Measurements from ENCODE around the gene GPR137.
"Not testable (repeated sequence)": the region's sequence is repeated elsewhere in the genome, so short reads cannot be mapped to it uniquely, and the experiment has no call there.

GPR137 gene

DNA sequence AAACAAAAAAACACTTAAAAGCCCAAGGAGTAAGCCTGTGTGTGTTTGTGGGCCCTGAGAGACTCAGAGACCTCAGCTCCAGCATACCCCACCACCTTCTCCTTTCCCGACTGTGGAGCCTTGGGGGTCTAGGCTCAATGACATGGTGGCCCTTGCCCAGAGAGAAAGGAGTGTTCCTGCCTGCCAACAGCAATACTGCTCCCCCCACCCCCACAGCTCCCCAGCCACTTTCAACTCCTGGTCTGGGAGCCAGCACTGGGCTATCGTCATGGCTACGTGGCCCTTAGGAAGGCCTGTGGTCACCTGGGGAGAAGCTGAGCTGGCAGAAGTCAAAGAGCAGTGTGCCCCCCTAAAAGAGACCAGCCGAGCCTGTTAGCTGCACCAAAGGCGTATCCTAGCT is 41.5 kb upstream of the GPR137 start:
- no peaks in the 10 kb centered on the region for H3K9me3 ChIP-seq (ENCODE audit: control insufficient read depth in 2 of 2, low read length in 2 of 2)
- H3K4me1 ChIP-seq (ENCODE audit: control insufficient read depth, insufficient read depth, low read length), result peaks cover 57% of the 10 kb centered on the region
- no peak overlapping the region for H3K9ac ChIP-seq (ENCODE audit: low read length in 2 of 2)
- no peak overlapping the region for H3K27ac ChIP-seq (ENCODE audit: low read length)
- peaks cover 0 to 7% of the 10 kb centered on the region in 2 donors for H3K36me3 ChIP-seq (ENCODE audit: control insufficient read depth in 2 of 2, insufficient read depth in 2 of 2, low read length in 2 of 2)
- H3K27me3 ChIP-seq (ENCODE audit: control insufficient read depth in 1 of 2, insufficient read depth in 2 of 2, low read length in 2 of 2), result no peaks in the 10 kb centered on the region
- H3K4me3 ChIP-seq (ENCODE audit: low read length in 2 of 2), result no peak overlapping the region

DNA sequence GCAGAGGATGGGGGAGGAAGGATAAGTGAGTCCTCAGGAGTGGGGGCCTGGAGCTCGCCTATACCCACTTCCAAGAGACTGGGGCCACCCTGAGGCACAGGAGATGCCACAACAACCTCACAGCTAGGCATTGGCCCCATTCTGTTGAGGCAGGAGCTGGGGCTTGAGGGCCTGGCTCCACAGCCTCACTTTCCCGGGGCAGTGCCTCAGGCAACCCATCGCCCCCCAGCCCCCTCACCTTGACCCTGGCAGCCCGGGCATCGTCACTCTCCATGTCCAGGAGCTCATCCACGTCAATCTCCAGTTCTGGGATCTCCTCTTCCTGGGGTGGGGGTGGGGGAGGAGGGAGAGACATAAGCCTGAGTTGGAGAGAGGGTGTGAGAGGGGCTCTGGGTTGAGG is 40.7 kb upstream of the GPR137 start:
- Histone ChIP-seq H3K4me1 (ENCODE audit: control insufficient read depth, insufficient read depth, low read length) (peaks cover 54% of the 10 kb centered on the region), H3K27ac (ENCODE audit: low read length) (peak overlapping the region; percentile 58), H3K27me3 (ENCODE audit: control insufficient read depth in 1 of 2, insufficient read depth in 2 of 2, low read length in 2 of 2) (no peaks in the 10 kb centered on the region), H3K36me3 (ENCODE audit: control insufficient read depth in 2 of 2, insufficient read depth in 2 of 2, low read length in 2 of 2) (peaks cover 0 to 7% of the 10 kb centered on the region in 2 donors), H3K9me3 (ENCODE audit: control insufficient read depth in 2 of 2, low read length in 2 of 2) (no peaks in the 10 kb centered on the region), H3K9ac (ENCODE audit: low read length in 2 of 2) (peak overlapping the region in 1 of 2 donors; percentile 57), H3K4me3 (ENCODE audit: low read length in 2 of 2) (peak overlapping the region; percentile 73 to 81)

DNA sequence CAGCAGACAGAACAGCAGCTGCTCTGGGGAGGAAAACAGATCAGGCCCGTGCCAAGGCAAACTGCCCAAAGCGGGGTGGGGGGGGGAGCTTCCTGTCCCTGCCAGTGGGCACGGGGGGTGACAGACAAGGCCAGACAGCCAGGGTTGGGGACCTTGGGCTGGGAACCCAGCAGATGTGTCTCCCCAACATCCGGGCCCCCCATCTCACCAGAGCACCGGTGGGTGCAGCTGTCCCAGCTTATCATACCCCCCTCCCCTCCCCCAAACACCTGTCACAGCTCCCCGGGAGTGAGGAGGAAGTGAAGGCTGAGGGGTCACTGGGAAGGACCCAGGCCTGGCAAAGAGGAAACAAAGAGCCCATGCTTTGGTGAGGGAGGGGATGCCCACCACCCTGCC is 40.2 kb upstream of the GPR137 start:
- H3K27me3 ChIP-seq (ENCODE audit: control insufficient read depth in 1 of 2, insufficient read depth in 2 of 2, low read length in 2 of 2), result no peaks in the 10 kb centered on the region
- peak overlapping the region; percentile 58 for H3K27ac ChIP-seq (ENCODE audit: low read length)
- H3K4me3 ChIP-seq (ENCODE audit: low read length in 2 of 2), result peak overlapping the region; percentile 73 to 81
- H3K9me3 ChIP-seq (ENCODE audit: control insufficient read depth in 2 of 2, low read length in 2 of 2), result no peaks in the 10 kb centered on the region
- H3K9ac ChIP-seq (ENCODE audit: low read length in 2 of 2), result peak overlapping the region; percentile 42 to 57
- H3K4me1 ChIP-seq (ENCODE audit: control insufficient read depth, insufficient read depth, low read length), result peaks cover 50% of the 10 kb centered on the region
- peaks cover 0 to 7% of the 10 kb centered on the region in 2 donors for H3K36me3 ChIP-seq (ENCODE audit: control insufficient read depth in 2 of 2, insufficient read depth in 2 of 2, low read length in 2 of 2)

DNA sequence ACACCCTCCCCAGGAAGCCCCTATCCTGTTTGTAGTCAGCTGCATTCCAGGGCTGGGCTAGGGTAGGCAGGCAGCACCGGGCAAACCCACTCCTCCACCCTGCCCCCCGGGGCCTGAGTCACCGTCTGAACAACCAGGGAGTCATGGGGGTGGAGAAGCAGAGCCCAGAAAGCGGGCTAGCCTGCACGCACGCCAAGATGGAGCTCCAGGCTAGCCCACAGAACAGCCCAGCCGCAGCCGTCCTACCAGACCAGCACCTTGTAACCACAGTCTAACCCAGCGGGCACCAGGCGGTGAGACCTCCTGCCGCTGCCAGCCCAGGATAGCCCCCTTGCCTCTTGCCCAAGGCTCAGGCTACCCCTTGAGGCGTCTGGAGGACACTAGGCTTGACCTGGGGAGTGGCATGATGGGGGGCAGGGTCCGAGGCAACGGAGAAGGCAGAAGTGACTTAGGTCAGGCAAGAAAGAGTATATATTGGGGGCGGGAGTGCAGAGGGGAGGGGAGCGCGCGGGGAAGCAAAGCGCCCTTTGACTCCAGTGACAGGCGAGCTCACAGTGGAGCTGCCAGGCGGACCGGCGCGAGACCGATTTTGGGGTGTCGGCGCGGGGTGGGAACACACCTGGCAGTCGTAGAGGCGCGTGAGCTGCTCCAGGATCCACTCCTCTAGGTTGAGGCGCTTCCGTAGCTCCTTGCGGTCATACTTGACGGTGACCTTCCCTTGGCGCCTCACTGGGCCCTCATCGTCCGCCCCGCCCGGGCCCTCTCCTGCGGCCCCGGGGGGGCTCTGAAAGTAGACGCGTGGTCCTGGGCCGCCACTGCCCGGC is 39.6 kb upstream of the GPR137 start:
- Histone ChIP-seq H3K27ac (ENCODE audit: low read length) (peak overlapping the region; percentile 58), H3K4me3 (ENCODE audit: low read length in 2 of 2) (peak overlapping the region; percentile 73 to 81), H3K9me3 (ENCODE audit: control insufficient read depth in 2 of 2, low read length in 2 of 2) (no peaks in the 10 kb centered on the region), H3K9ac (ENCODE audit: low read length in 2 of 2) (peak overlapping the region; percentile 42 to 57), H3K27me3 (ENCODE audit: control insufficient read depth in 1 of 2, insufficient read depth in 2 of 2, low read length in 2 of 2) (no peaks in the 10 kb centered on the region), H3K4me1 (ENCODE audit: control insufficient read depth, insufficient read depth, low read length) (peaks cover 52% of the 10 kb centered on the region), H3K36me3 (ENCODE audit: control insufficient read depth in 2 of 2, insufficient read depth in 2 of 2, low read length in 2 of 2) (peaks cover 0 to 7% of the 10 kb centered on the region in 2 donors)

DNA sequence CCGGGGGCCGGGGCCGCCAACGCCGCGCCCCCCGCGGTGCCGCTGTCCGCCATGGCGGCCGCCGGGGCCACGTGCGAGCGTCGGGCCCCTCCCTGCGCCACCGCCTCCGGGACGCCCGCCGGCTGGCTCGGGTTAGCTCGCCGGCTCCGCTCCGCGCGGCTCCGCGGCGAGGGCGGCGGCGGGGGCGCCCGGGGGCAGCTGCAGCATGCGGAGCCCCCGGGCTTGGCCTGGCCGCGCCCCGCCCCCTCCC is 39.1 kb upstream of the GPR137 start:
- H3K27ac ChIP-seq (ENCODE audit: low read length); H3K9ac ChIP-seq (ENCODE audit: low read length in 2 of 2); H3K36me3 ChIP-seq (ENCODE audit: control insufficient read depth in 2 of 2, insufficient read depth in 2 of 2, low read length in 2 of 2); H3K27me3 ChIP-seq (ENCODE audit: control insufficient read depth in 1 of 2, insufficient read depth in 2 of 2, low read length in 2 of 2); H3K9me3 ChIP-seq (ENCODE audit: control insufficient read depth in 2 of 2, low read length in 2 of 2): not testable (repeated sequence)
- H3K4me3 ChIP-seq (ENCODE audit: low read length in 2 of 2), result peak overlapping the region in 1 of 2 donors; percentile 81
- peaks cover 54% of the 10 kb centered on the region for H3K4me1 ChIP-seq (ENCODE audit: control insufficient read depth, insufficient read depth, low read length)

DNA sequence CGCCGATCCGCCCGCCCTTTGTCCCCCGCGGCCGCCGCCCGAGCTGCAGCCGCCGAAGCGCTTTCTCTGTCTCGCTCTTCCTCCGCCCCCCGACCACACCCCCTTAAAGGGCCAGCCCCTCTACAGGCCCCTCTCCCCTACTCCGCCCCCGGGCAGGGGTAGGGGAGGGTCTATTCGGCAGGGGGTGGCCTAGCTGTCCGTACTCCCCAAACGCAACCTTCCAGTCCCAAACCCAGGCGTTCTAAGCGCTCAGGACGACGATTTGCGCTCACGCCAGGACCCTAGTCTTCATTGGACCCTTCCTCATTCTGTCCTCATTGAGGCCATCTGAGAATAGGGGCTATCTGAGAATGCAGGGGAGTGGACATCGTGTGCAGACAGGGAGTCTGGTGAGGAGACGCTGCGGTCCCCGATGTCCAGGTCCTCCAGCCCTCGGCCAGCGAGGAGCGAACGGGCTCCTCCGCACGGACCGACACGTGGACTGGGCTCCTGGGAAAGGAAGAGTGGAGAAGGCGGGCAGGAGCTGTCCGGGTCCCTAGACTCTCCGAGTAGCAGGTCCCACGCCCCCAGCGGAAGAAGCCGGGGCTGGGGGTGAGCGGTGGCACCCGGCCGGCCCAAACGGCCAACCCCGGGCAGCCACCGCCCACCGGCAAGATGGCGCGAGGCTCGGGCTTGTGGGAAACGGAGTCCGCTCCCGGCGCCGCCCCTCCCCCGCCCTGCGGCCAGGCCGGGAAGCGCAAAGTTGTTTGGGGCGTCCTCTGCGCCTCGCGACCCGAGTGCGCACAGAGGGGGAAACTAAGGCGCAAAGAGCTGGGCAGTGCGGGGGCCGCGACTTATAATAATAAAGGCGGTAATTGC is 38.5 kb upstream of the GPR137 start, which contains the start of gene PPP1R14B:
TSS of gene PPP1R14B (minus strand) at position 73 of the 858 bp plus-strand sequence. CDS start 270 bp downstream, outside the sequence.
- Histone ChIP-seq H3K9ac (ENCODE audit: low read length in 2 of 2) (peak within 1 kb of the TSS; percentile 70 to 71), H3K9me3 (ENCODE audit: control insufficient read depth in 2 of 2, low read length in 2 of 2) (no peaks in the 10 kb centered on the region), H3K4me1 (ENCODE audit: control insufficient read depth, insufficient read depth, low read length) (peaks cover 53% of the 10 kb centered on the region)

DNA sequence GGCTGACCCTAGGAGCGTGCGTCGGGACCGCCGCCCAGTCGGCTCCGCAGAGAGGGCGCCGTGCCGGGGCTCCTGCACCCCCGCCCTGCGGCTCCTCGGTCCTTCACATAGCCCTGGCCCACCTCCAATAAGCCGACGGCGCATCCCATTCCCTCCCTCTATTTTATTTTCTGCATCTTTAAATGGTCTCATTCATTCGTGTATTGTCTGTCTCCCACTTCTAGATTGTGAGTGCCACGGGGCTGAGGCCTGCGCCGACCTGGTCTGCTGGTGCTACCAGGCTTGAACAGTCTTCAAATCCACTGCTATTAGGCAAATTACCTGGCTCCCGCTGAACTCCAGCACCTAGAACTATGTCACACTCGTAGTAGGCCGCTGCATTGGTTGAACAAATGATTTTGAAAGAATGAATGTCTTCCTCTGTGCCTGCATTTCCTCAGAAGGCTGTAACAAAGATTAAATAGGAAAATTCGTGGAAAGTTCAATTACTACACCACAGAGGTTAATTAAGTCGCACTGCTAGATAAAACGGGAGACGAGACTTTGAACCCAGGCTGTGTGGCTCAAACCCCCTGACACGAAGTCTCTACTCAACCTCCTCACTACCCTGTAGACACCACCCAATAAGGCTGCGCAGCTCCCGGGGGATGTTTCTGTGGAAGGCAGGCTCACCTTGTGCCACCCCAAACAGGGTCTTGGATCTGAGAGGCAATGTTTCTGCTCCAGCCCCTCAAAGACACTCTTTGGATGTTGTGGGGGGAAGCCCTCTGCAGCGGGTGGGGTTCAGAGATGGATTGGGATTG is 37.7 kb upstream of the GPR137 start:
- Histone ChIP-seq H3K4me1 (ENCODE audit: control insufficient read depth, insufficient read depth, low read length) (peaks cover 53% of the 10 kb centered on the region), H3K9me3 (ENCODE audit: control insufficient read depth in 2 of 2, low read length in 2 of 2) (no peaks in the 10 kb centered on the region), H3K27ac (ENCODE audit: low read length) (peak overlapping the region; percentile 87), H3K4me3 (ENCODE audit: low read length in 2 of 2) (peak overlapping the region; percentile 87 to 96), H3K27me3 (ENCODE audit: control insufficient read depth in 1 of 2, insufficient read depth in 2 of 2, low read length in 2 of 2) (no peaks in the 10 kb centered on the region), H3K36me3 (ENCODE audit: control insufficient read depth in 2 of 2, insufficient read depth in 2 of 2, low read length in 2 of 2) (peaks cover 0 to 7% of the 10 kb centered on the region in 2 donors), H3K9ac (ENCODE audit: low read length in 2 of 2) (peak overlapping the region in 1 of 2 donors; percentile 50)

More for the DNA sequence above, 38.5 kb upstream of the GPR137 start, which contains the start of gene PPP1R14B:
- Histone ChIP-seq H3K27ac (ENCODE audit: low read length) (peak within 1 kb of the TSS; percentile 87), H3K27me3 (ENCODE audit: control insufficient read depth in 1 of 2, insufficient read depth in 2 of 2, low read length in 2 of 2) (no peaks in the 10 kb centered on the region), H3K4me3 (ENCODE audit: low read length in 2 of 2) (peak within 1 kb of the TSS; percentile 87 to 96), H3K36me3 (ENCODE audit: control insufficient read depth in 2 of 2, insufficient read depth in 2 of 2, low read length in 2 of 2) (peaks cover 0 to 7% of the 10 kb centered on the region in 2 donors)

DNA sequence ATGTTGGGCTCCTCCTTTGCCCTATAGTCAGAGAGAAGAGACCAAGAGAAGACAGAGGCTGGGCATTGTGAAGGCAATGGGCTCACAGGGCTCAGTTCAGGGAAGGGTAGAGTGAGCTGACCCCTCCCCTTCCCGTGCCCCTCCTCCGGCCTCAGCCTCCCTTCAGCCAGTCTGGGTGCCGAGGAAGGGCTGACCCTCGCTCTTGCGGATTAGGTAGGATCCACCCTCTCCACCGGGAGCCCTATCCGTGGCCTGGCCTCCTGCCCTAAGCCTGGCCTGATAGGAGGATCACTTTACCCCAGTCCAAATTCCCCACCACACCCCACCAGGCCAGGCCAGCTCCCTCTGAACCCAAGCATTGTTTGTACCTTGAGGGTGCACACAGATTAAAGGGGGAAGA is 37.1 kb upstream of the GPR137 start:
- no peak overlapping the region for H3K9ac ChIP-seq (ENCODE audit: low read length in 2 of 2)
- no peak overlapping the region for H3K4me3 ChIP-seq (ENCODE audit: low read length in 2 of 2)
- H3K4me1 ChIP-seq (ENCODE audit: control insufficient read depth, insufficient read depth, low read length), result peaks cover 54% of the 10 kb centered on the region

DNA sequence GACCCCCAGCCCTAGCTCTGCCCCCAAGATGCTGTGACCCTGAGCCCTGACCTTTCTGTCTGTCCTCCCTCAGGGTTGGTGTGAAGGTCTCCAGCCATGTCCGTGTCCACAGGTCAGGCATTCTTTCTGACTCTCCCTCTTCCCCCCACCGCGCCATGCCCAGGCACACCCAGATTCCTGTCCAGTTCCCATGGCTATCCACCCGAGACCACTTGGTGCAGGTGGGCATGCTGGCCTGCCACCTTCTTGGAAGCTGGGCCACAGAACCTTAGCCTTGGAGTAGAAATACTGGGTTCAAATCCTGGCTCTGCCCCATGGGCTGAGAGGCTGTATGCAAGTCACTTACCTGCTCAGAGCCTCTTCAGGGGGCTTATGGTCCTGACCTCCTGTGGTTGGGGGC is 36.6 kb upstream of the GPR137 start:
- Histone ChIP-seq H3K27me3 (ENCODE audit: control insufficient read depth in 1 of 2, insufficient read depth in 2 of 2, low read length in 2 of 2) (no peaks in the 10 kb centered on the region), H3K36me3 (ENCODE audit: control insufficient read depth in 2 of 2, insufficient read depth in 2 of 2, low read length in 2 of 2) (no peaks in the 10 kb centered on the region), H3K4me3 (ENCODE audit: low read length in 2 of 2) (no peak overlapping the region), H3K9ac (ENCODE audit: low read length in 2 of 2) (no peak overlapping the region), H3K4me1 (ENCODE audit: control insufficient read depth, insufficient read depth, low read length) (peaks cover 56% of the 10 kb centered on the region), H3K27ac (ENCODE audit: low read length) (no peak overlapping the region), H3K9me3 (ENCODE audit: control insufficient read depth in 2 of 2, low read length in 2 of 2) (no peaks in the 10 kb centered on the region)

More for the DNA sequence above, 37.1 kb upstream of the GPR137 start:
- H3K36me3 ChIP-seq (ENCODE audit: control insufficient read depth in 2 of 2, insufficient read depth in 2 of 2, low read length in 2 of 2), result peaks cover 0 to 4% of the 10 kb centered on the region in 2 donors
- no peaks in the 10 kb centered on the region for H3K27me3 ChIP-seq (ENCODE audit: control insufficient read depth in 1 of 2, insufficient read depth in 2 of 2, low read length in 2 of 2)
- no peaks in the 10 kb centered on the region for H3K9me3 ChIP-seq (ENCODE audit: control insufficient read depth in 2 of 2, low read length in 2 of 2)
- H3K27ac ChIP-seq (ENCODE audit: low read length), result no peak overlapping the region

All from stomach smooth muscle (tissue), 2 donors.